AG10803 (cell line): ENCODE results near the gene SLAMF8.

Source experiments
- DNase-seq: peaks from one replicate; pipeline ENCODE4 v3.0.0; 2010; ENCODE audit warnings: low read depth
- H3K4me3 ChIP-seq: 2 replicates; pipeline ENCODE4 v1.5.1; 2011; ENCODE audit warnings: mild to moderate bottlenecking, low read length, control low read depth
- TF ChIP-seq, protein P1 (sequence below): conservative IDR thresholded peaks from 2 replicates; pipeline ENCODE4 v1.5.1; 2011; ENCODE audit warnings: mild to moderate bottlenecking, low read length, control low read depth, inconsistent platforms

The SLAMF8 gene

GRCh38 chr1:159861218-159861617 lies 34.5 kb downstream of the SLAMF8 start:
- DNase-seq = no peak
- TF ChIP-seq, protein P1, sequence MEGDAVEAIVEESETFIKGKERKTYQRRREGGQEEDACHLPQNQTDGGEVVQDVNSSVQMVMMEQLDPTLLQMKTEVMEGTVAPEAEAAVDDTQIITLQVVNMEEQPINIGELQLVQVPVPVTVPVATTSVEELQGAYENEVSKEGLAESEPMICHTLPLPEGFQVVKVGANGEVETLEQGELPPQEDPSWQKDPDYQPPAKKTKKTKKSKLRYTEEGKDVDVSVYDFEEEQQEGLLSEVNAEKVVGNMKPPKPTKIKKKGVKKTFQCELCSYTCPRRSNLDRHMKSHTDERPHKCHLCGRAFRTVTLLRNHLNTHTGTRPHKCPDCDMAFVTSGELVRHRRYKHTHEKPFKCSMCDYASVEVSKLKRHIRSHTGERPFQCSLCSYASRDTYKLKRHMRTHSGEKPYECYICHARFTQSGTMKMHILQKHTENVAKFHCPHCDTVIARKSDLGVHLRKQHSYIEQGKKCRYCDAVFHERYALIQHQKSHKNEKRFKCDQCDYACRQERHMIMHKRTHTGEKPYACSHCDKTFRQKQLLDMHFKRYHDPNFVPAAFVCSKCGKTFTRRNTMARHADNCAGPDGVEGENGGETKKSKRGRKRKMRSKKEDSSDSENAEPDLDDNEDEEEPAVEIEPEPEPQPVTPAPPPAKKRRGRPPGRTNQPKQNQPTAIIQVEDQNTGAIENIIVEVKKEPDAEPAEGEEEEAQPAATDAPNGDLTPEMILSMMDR = no peak
- H3K4me3 ChIP-seq = no peak overlapping the region

GRCh38 chr1:159862031-159862430 lies 35.4 kb downstream of the SLAMF8 start:
- no peak for DNase-seq
- TF ChIP-seq, protein P1 = no peak
- no peak overlapping the region for H3K4me3 ChIP-seq

DNA sequence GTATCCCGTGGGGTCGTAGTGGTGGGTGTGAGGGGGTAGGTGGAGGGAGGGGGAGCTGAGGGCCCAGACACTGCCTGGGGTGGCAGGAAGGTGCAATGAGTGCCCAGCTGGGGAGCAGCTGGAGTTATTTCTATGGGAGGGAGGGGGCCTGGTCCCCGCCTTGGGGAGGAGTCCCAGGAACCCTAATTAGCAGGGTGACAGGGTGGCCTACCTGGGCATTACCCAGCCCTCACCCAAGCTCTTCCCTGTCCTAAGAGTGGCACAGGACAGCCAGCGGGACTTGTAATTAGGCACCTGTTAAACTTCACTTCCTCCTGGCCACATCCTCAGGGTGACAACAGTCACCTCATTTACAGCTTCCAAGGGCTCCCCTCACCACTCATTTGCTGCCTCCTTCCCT lies 35.9 kb downstream of the SLAMF8 start, which contains the start of gene VSIG8:
Gene VSIG8 (minus strand): TSS at position 101 of the 400 bp plus-strand sequence. CDS start 136 bp downstream, outside the sequence.
- H3K4me3 ChIP-seq = no peak within 1 kb of the TSS
- TF ChIP-seq, protein P1 = no peak
- DNase-seq = no peak

GRCh38 chr1:159864262-159864661 lies 37.6 kb downstream of the SLAMF8 start:
- TF ChIP-seq, protein P1 = no peak
- H3K4me3 ChIP-seq = no peak overlapping the region
- no peak for DNase-seq

DNA sequence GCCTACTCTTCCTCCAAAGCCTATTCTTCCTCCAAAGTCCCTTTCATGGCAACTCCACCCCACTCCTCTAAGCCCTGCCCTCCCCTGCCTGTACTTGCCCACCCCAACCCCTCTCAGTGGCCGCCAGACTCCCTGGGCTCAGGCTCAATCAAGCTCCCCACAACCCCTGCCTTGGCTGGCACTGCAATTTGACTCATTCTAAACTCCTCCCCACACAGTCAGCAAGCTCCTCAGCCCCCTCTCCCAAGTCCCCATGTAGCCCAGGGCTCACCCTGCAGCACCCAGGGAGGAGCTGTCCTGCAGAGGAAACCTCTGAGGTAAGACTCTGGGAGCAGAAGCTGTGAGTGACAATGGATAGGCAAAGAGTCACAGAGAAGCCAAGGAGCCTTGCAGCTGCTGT lies 39.4 kb downstream of the SLAMF8 start:
- H3K4me3 ChIP-seq = no peak overlapping the region
- TF ChIP-seq, protein P1 = no peak
- no peak for DNase-seq

GRCh38 chr1:159866905-159867663 lies 40.4 kb downstream of the SLAMF8 start:
- no peak overlapping the region for H3K4me3 ChIP-seq
- DNase-seq = no peak
- TF ChIP-seq, protein P1 = no peak

GRCh38 chr1:159867664-159868026 lies 41.0 kb downstream of the SLAMF8 start:
- no peak overlapping the region for H3K4me3 ChIP-seq
- no peak for DNase-seq
- TF ChIP-seq, protein P1 = no peak
